GM18909 (cell line): ENCODE measurements around the gene NCF4.
A peak's percentile ranks its signal among the peaks of the same experiment; 100 is the strongest.

Source experiments
- ATAC-seq: cut with Tn5 transposase; IDR thresholded peaks from one replicate; pipeline ENCODE4 v1.9.1; 2021; ENCODE audit warnings: mild to moderate bottlenecking; ENCODE audit not compliant: unreplicated experiment, poor library complexity

NCF4 gene

DNA sequence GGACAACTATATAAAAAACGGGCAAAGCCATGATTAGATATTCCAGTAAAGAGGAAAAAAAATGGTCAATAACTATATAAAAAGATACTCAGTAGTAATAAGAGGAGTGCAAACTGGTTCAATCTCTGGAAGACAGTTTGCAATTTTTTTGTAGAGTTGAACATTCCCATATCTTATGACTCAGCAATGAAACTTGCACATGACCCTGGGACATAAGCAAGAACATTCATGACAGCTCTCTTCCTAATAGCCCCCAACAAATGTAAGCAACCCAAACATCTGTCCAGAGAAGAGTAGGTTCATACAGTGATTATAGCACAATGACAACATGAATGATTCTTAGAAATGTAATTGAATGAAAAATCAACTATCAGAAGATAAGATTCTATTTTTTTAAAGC, 30.8 kb downstream of the NCF4 start:
- ATAC-seq = no peak

DNA sequence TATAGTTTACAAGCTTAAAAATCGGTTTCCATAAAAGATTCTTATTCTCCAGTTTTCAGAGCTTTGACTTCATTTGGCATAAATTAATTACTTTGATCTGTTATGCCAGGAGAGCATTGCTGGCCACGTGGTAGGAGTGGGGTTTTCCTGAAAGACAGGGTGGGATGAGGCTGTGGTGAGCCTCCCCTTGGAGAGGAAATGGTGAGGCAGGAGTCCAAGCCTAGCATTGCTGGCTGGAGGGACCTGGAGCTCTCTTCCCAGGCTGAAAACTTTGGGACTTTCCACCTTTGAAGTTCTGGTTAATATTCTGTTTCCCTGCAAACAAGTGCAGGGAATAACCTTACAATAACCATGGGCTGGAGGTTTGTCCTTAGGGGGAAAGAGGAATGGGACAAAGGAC, 31.5 kb downstream of the NCF4 start:
- no peak for ATAC-seq

GRCh38 chr22:36893262-36893661, 32.5 kb downstream of the NCF4 start:
- no peak for ATAC-seq

- no peak for ATAC-seq
Measured at GRCh38 chr22:36894266-36894665, 33.5 kb downstream of the NCF4 start.

GRCh38 chr22:36897611-36898010, 36.8 kb downstream of the NCF4 start:
- no peak for ATAC-seq

DNA sequence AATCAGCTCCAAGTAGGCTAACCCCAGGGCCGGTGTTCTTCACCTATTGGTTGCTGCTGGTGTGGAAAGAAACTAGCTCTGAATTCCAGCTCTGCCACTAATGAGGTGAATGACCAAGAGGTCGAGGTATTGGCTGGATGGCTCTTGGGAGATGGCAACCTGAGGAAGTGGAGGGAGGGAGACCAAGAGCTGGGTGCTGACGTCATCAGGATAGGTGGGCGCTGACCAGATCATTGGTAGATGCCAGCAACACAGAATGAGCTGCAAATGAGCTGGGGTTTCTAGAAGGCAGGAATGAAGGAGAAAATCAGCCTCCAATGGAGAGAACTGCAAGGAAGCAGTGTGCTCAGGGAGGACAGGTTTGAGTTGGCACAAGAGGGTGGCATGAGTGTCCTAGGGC, 37.9 kb downstream of the NCF4 start:
- no peak for ATAC-seq

DNA sequence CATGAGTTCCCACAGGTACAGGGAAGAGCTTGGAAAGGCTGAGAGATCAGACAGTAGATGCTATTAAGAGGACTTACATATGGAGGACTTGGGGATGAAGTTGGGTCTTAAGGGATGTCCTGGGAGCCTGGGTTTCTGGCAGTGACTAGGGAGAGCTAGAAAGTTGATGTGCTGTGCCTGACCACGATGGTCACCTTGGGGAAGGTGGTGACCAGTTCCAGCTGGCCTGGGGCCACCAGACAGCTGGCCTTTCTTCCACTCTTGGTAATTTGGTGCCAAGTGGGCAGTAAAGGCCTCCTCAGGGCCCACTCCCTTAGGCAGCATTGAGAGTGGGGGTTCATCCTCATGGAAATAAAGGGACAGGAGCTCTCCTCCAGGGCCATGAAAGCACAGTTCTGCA, 38.7 kb downstream of the NCF4 start:
- ATAC-seq = no peak

- no peak for ATAC-seq
Measured at GRCh38 chr22:36900225-36900624, 39.4 kb downstream of the NCF4 start.

DNA sequence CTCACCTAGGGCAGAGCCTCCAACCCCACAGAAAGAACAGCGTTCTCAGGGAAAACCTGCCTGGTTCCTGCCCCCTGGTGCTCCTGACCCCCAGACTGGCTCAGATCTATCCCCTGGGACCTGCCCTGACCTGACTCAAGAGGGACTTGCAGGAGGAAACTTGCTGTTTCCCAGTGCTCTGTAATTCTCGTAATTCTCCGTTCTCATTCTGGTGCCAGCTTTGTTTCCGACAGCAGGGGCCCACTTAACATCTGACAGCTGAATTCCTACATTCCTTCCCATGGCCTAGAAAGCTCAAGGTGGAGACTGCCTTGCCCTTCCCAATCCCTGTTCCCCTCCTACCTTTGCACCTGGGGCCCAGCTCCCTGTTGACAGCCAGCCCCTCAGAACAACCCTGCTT, 40.1 kb downstream of the NCF4 start:
- no peak for ATAC-seq

- peak; percentile 73 for ATAC-seq
Measured at GRCh38 chr22:36901411-36902142, 40.8 kb downstream of the NCF4 start.

- ATAC-seq = no peak
Measured at GRCh38 chr22:36902143-36902926, 41.5 kb downstream of the NCF4 start.

DNA sequence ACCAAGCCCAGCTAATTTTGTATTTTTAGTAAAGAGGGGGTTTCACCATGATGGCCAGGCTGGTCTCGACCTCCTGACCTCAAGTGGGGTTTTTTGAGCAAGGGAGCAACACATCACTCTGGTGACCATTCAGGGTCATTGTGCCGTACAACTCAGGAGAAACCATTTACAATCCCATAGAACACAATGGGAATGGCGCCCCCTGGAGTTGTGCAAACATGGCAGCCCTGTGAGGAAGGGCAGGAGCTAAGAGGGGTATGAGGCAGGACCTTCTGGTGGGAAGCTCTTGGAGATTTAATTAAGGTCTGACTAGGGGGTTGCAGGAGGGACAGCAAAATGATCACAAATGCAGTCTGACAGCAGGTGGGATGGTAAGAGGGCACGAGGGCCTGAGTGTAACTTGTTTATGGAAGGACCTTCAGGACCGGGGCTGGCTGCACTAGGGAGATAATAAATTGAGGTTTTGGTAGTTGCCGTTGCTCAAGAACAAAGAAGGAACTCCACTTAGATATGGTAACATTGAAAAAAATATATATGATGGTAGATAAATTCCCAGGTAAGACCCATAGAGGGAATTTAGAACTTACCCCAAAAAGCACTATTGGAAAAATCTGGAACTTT, 43.6 kb downstream of the NCF4 start:
- no peak for ATAC-seq

- no peak for ATAC-seq
Measured at GRCh38 chr22:36907253-36908195, 46.7 kb downstream of the NCF4 start.

GRCh38 chr22:36910461-36910860, 49.7 kb downstream of the NCF4 start:
- no peak for ATAC-seq

GRCh38 chr22:36911887-36912661, 51.3 kb downstream of the NCF4 start:
- no peak for ATAC-seq

GRCh38 chr22:36912694-36913426, 52.1 kb downstream of the NCF4 start:
- ATAC-seq = no peak

DNA sequence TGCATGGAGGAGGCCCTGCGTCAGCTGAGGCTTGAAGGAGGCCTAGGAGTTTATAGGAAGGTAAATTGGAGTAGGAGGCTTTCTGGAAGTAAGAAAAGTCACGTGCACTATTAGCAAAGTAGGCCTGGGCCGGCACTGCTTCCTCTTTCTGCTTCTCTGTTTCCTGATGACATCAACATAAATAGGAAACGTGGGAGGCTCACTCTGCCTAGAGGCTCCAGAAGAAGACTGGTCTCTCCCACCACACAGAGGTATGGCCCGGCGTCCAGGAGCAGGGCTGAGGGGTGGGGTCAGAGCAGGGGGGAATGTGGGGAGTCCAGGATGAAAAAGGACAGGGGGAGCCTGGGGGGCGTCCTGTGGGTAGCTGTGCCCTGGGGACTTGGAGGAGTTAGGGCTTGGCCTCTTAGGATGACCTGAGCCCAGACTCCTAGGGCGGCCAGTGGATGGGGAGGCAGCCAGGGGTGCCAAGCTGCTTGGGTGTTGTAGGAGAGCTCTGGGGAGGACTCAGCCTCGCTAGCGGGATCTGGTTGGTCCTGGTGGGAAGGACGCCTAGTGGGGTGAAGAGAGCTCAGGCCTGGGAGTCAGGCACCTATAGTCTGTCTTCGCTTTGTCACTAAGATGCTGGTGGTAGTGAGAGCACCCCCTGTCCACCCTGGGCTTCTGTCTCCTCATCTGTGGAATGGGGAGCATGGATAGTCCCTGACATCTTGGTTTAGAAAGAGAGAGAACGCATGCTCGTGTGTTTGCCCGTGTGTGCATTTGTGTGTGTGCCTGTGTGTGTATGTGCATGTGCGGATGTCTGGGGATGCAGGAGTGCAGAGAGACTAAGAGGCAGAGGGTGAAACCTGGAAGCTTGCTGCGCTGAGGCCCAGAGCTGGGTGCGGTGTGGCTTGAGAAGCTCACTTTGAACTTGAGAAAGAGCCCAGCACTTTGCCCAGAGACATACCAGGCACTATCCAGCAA, 52.9 kb downstream of the NCF4 start, which contains the start of gene CSF2RB:
Gene CSF2RB (plus strand): TSS at position 202 of the 963 bp plus-strand sequence. CDS start 8,580 bp downstream, outside the sequence.
- ATAC-seq = peak; percentile 41

- ATAC-seq = no peak
Measured at GRCh38 chr22:36914390-36914752, 53.6 kb downstream of the NCF4 start.
